Stimulated activated CD8-positive, alpha-beta memory T cell treated with anti-CD3 and anti-CD28 coated beads, Interleukin-2, amount 100 ng/mL, for 48 hours (primary cell): ENCODE measurements around the gene DLG2.
"Not testable (repeated sequence)": the region's sequence is repeated elsewhere in the genome, so short reads cannot be mapped to it uniquely, and the experiment has no call there.

ENCODE experiments used
- DNase-seq, 2 donors: peaks; one replicate each; pipeline ENCODE4 v3.0.0-alpha.2; 2020; ENCODE audit warnings: low read depth in 2 of 2

DLG2 gene

DNA sequence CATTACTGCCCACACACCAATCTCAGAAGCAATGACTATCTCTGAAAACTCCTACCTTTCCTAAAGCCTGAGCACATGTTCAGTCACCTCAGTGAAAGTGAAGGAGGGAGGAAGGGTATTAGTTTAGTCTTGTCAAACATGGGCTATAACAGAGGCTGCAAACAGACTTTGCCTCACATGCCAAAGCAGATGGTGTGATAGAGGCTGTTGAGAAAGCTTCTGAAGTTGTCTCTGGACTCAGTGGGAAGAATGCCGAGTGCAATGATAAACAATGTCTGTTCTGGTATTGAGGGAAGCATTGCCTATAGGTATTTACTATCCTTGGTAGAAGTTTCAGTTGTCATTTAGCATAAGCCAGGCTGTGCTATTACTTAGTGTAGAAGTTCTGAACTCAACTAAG is 2026.5 kb downstream of the DLG2 start:
- no peak for DNase-seq

DNA sequence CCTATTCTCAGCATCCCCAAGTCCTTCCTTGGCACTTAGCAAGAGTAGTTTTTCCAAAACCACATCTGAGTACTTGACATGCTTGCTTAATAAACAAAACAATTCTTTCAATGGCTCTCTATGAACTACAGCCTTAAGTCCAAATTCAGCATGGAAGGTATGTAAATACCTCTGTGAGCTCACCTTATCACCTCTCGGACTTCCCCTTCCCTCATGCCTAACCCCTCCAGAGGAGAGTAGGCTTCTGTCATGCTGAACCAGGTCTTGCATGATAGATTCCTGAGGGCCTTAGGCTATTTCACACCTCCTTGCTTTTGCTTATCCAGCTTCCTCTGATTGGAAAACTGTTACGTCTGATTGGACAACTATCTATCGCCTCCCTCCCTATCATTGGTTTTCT is 2028.1 kb downstream of the DLG2 start:
- DNase-seq: no peak

DNA sequence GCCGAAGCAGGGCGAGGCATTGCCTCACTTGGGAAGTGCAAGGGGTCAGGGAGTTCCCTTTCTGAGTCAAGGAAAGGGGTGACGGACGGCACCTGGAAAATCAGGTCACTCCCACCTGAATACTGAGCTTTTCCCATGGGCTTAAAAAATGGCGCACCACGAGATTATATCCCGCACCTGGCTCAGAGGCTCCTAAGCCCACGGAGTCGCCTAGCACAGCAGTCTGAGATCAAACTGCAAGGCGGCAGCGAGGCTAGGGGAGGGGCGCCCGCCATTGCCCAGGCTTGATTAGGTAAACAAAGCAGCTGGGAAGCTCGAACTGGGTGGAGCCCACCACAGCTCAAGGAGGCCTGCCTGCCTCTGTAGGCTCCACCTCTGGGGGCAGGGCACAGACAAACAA is 2039.3 kb downstream of the DLG2 start:
- not testable (repeated sequence) for DNase-seq

DNA sequence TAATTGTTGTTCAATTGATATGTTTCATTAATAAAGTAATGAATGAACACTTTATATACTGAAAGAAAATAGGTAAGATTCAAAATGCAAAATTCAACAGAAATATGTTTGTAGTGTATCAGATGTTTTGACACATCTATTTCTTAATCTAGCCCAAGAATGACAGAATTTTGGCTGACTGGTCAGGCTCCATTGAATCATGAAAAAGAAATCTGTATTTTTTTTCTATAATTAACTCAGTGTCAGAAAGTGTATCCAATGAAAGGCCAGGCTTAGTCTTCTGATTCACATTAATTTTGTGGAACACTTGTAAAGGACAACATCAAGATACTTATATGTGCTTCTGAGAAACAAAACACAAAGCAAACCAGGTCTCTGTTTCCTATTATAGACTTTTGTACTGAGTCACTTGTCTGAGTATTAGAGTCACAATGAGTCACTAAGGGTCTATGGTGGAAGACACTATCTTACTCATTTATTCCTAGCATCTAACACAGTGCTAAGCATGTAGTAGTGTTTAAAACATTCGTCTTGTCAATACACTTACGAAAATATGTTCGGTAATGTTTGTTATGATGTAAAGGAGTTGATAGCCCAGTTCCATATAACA is 2043.3 kb downstream of the DLG2 start:
- DNase-seq: no peak

DNA sequence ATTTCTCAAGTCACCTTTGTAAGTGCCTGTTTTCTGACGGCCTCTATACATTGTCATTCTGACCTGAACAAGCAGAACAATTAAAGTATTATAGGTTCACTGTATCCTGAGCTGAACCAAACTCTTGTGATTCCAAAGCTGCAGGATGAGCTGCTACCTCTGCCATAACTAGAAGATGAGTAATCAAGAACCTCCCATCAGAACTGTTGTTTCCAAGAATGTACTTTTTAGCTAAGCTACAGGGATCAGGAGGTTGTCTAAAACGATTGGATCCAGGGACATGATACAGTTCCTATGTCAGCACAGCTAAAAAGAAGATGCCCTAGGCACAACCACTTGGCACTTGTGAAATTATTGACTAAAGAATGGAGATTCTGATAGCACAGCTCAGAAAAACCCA is 2052.6 kb downstream of the DLG2 start:
- no peak for DNase-seq

DNA sequence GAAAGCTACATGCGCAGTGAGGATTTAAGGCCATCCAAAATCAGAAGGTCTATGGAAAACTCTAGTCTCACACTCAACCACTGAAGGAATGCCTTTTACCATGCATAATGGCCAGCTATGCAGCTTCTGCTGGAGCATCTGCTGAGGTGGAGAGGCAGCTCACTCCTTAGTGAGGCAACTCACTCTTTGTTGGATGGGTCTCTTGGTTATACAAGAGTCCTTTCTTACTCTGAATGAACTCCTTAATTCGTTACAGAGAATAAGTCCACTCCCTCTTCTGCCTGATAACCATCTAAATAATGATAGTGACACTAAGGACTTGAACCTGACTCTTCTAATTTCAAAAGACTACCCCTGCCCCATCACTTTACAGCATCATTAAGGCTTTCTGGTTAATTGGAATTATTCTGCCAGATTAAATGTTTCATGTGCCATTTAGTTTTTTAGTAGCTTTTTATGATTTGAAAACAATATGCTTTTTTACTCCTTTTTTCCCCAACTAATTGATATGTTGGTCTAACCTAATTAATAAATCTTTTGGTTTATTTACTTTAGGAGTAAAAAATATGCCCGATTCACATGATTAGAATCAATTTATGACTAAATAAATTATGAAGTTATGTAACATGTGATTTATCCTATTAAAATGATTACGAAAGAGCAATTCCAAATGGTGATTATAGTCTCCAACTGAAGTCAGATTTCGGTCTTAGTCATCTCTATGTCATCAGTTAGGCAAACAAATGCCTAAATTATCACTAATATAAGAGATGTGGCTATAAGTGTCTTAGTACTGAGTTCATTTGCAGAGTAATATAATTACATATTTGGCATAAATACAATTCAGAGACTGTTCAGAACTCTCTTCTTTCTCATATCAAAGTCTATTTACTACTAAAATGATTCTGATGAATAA is 2054.3 kb downstream of the DLG2 start:
- no peak for DNase-seq

DNA sequence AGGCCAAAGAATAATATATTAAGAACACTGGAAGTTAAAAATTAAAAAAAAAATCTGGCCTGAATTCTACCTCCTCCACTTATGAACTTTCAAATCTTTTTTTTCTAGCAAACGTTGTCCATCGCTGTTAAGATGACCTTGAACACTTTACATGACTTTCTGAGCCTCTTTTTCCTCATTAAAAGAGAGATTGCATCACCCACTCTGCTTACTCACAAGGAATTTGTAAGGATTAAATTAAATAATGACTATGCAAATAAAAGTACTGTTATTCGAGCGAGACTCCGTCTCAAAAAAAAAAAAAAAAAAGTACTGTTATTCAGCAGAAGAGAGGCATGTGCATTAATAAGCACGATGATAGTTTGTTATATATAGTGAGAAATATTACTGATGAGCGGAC is 2055.8 kb downstream of the DLG2 start:
- DNase-seq: no peak

DNA sequence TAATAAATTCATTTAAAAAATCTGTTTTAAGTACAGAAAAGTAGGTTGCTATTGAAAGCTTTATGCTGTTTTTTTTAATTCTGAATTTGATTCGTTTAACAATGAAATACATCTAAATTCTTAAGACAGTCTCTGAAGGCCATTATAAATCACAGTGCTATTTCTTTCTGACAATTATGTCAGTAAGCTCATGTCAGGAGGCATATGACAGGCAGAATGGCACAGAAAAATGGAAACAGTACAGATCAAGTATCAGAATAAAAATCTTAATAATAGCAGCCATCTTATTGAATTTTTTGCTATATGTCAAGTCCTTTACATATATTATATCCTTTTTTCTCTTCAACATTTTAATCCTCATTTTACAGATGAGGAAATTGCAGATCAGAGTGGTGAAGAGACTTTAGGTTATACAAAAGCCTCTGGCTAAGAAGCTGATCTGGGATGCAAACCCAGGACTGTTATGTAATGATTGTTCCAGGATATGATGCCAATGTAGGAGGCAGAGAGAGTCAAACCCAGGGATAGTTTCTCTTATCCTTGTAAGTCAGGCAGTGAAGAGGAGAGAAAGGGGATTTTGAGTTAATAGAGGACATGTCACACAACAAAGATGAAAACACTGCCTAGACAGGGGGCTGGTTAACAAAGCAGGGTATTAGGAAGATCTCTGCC is 2057.9 kb downstream of the DLG2 start:
- no peak for DNase-seq

DNA sequence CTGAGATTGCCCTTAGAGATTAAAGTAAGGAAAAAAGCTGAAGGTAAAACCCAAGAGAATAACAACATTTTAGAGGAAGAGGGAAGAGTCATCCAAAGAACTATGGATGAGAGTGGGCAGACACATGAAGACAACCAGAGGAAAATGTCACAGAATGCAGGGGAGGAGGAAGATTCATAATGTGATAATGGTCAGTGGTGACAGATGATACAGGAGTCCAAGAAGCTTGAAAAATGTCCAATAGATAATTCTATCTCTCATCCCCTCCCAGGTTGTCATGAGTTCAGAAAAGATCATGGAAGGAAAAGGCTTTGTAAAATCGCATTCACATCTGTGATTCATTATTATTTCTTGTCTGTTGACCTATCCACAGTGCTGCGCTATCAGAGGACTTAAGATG is 2058.6 kb downstream of the DLG2 start:
- no peak for DNase-seq

DNA sequence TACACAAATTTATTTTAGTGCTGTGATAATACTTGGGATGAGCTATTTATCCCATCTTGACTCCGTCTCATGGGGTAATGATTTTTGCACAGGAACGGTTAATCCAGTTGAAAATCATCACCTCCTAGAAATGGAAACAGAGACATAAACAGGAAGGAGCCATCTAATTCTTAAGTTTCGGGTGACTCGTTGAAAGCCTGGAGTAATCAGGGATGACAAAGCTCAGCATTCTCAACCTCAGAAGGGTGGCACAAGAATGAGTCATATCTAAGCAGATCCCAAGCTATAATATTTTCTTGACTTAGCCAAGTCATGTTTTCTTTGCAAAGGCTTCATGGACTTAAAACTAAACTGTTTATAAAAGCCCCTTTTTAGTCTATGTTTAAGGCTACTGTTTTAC is 2060.2 kb downstream of the DLG2 start:
- no peak for DNase-seq

DNA sequence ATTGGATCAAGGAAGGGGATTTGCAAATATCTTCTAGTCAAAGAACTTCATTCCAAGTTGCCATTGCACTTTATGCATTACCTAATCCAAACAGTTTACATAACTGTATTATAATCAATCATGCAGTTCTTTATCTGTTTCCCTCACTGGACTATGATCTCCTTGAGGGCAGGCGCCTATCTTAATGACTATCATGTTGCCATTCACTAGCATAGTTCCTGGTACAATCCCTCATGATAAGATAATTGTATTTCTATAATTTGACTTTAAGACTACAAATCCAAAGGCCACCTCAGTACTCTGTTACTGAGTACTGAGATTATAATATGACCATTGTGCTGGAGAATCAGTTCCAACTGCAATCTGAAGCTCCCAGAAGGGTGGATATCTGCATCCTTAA is 2062.3 kb downstream of the DLG2 start:
- DNase-seq: no peak

DNA sequence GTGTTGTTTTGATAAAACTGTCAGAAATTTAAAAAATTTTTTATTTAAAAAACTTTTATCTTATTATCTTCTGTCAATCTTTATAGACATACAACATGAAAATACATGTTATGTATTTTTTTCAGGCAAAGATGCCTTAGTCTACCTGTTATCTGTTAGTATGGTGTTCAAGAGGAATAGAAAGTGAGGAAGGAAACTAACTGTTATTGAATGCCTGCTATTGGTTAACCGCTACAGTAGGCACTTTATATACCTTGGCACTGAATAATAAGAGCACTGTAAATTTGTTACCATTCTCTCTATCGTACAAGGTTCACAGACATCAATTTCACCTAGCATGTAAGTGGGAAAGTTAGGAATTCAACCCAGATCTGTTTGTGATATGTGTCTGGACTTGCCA is 2068.9 kb downstream of the DLG2 start:
- no peak for DNase-seq

DNA sequence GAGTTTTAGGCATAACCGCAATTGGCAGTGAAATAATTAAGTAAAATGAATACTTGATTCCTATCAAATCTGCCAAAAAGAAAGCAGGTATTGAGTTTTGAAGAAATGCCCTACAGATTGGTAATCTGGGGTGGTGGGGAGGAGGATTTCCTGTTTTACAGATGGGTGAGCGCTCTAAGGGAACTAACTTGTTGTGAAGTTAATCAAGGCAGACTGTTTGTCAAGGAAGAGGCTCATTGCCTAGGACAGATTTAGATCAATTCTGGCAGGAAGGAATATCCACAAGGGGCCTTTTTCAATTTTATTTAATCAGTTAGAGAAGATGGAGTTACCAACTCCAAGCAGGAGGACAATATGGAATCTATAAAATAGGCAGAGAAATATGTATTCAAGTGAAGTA is 2069.5 kb downstream of the DLG2 start:
- DNase-seq: no peak

DNA sequence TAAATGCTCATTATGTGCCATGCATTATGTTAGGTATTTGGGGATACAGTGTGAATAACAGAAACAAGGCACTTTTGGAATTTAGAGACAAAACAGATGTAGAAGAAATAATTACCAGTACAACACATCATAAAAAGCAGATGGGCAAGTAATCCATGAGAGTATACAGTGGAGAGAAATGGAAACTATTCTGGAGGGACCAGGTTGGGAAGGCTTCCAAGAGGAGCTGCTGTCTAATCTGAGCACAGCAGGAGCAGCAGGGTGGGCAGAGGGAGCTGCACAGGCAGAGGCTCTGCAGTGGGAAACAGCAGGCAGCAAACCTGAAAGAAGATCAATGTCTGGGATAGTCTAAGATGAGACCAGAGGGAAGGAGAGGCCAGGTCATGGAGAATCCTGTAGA is 2072.3 kb downstream of the DLG2 start:
- no peak for DNase-seq

DNA sequence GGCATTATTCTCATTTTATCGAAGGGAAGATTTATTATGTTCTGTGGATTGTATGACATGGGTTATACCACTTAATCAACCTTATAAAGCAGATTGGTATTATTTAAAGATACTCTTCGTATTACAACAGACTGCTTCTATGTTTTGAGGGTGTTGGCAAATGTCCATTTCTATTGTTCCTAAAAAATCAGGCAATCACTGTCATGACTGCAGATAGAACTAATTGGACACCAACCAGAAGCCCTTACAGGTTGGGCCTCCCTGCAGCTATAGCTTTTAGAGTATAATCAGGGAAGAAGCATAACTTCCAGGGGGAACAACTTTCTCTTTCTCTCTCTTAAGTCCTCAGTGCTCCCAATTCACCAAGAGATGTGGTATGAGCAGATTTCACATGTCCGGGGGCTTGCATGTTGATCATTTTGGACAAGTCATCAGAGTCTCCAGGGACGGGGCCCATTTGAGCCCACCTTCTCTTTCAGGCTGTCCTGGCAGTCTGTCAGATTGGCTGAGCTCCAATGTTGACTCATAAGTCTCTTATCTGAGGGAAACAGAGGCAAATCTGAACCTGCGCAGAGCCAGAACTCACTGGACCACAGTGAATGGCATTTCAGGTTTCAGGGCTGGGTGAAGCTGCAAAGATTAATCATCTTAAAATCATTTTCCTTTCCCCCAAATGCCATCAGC is 2077.0 kb downstream of the DLG2 start:
- DNase-seq: no peak

DNA sequence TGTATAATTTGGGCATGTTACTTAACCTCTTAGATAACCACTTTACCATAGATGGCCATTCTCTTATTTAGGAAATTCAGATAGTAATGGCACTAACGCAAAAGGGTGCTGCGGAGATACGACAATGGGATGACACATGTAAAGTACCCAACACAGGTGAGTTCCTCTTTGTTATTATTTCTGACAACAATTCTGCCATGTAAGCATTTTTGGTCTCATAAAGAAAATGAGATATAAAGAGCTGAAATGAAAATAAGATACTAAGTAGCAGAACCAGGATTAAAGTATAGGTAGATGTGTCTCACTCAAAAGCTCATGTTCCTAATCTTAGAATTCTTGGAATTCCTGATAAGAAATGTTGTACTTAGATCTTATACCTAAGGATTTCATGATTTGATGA is 2080.8 kb downstream of the DLG2 start:
- no peak for DNase-seq

DNA sequence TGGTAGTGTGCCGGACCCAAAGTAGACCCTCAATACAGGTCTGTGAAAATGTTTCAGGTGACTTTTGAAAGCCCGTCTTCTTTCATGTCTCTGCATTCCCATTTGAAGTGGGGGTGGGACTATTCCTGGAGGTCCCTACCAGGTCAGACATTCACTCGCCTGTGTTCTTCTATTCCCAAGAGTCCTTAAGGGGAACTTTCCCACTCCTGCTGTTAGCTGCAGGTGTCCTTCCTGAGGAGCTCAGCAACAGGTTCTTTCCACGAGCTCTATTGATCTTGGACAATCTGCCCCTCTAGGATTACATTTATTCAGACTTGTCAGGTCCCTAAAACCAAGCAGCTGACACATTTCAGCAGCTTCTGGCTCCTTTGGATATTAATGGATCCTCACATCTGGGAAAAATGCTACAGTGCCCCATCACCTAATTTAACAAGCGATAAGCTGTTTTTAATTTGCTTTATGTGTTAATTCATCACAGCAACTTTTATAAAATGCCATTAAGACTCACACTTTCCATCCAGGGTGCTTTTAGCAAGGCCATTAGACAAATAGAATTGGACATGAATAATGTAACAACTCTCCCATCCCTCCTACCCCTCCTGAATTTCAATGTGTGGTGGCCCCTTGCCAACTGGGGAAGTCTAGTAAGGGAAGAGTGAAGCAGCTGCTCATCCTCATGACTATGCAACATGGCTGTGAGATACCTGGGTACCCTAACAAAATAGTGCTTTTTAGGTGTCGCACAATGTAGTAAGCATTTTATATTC is 2081.5 kb downstream of the DLG2 start:
- DNase-seq: no peak

DNA sequence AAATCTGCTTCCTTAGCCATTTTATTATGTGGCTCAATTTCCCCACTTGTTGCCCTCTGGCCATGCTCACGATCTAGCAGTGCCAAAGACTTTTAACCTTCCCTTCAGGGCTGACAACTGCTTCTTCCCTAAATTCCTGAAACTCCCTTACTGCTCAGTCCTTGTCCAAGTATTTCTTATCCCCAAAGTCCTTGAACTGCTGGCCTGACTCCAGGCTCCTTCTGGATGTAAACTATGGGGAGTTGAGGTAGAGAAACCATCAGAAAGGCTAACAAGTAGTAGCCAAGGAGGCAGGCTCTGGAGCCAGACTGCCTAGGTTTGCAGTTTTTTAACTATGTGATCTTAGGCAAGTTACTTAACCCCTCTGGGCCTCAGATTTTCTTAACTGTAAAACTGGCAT is 2082.3 kb downstream of the DLG2 start:
- DNase-seq: no peak

DNA sequence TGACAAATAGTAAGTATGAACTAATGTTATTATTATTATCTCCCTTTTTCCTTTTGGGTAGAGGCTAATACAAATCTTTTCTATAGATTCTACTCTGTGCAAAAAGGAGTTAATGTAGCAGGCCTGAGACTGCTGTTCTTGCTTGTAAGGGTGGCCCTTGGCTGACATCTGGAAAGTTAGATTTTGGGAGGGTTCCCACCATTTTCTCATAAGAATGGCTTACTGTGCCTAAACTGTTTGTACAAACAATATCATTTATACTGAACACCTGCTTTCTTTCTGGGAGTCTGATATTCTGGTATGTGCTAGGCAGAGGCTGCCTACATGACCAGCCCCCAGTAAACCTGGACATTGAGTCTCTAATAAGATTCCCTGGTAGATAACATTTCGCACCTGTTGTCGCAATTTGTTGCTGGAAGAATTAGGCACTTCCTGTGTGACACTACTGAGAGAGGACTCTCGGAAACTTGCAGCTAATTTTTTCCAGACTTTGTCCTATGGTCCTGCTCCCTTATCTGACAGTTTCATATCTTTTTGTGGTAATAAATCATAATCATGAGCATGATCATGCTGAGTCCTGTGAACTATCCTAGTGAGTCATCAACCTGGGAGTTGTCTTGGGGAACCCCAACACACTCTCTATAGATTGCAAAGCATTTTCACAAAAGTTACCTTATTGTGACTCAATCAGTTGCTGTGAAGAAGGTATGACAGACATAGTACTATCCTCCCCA is 2083.3 kb downstream of the DLG2 start:
- no peak for DNase-seq

DNA sequence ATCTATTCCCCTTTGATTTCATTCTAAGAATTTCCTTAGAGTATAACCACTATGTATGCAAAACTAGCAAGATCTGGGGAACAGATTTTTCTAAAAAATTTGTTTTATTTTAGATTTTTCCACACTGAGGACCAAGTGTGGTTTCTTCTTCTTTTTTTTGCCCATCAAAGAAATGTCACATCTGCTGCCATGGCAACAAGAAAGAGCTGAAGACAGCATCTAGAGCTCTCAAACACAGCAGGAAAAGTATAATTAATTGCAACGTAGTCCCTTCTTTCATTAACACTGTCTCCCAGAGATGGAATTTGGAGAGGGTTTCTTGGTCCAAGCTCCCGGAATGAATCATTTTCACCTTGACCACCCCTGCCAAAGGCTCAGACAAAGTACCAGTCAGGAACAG is 2084.3 kb downstream of the DLG2 start:
- DNase-seq: no peak

DNA sequence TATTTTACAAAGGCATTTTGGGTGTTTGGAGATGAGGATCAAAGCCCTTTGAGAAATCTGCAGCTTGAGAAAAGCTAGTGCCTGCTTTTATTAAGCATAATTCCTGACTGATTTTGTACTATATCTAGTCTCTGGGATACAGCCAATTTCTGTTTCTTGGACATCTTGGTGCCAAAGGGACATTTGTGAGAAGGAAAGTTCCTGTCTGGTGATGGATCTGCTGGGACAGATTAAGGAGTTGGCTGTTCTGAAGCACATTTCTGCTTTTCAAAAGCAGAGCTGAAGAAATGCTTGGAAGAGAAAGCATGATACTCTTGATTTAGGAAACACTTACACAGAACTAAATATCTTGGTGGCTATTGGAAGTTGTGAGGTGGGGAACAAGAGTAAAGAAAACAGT is 2086.4 kb downstream of the DLG2 start:
- no peak for DNase-seq
